A549 treated with RU486 at 1 μM for 4 hours (cell line): ENCODE results near the gene CD63. TPM values are rescaled to one million over a fixed set of nuclear protein-coding genes. Genes with fewer than 3 reads are reported as not detected.

Experiments
- total RNA-seq: library from RNA; stranded (reverse); fragments of 200-300 nt; extraction: Qiagen RNA extraction; gene quantifications from 5 replicates; pipeline ENCODE4 v1.2.3, GENCODE V29; 2022; ENCODE audit warnings: low read depth

The CD63 gene, protein sequence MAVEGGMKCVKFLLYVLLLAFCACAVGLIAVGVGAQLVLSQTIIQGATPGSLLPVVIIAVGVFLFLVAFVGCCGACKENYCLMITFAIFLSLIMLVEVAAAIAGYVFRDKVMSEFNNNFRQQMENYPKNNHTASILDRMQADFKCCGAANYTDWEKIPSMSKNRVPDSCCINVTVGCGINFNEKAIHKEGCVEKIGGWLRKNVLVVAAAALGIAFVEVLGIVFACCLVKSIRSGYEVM
- total RNA-seq = 695 to 804 TPM (median 704 TPM) in 5 replicates

DNA sequence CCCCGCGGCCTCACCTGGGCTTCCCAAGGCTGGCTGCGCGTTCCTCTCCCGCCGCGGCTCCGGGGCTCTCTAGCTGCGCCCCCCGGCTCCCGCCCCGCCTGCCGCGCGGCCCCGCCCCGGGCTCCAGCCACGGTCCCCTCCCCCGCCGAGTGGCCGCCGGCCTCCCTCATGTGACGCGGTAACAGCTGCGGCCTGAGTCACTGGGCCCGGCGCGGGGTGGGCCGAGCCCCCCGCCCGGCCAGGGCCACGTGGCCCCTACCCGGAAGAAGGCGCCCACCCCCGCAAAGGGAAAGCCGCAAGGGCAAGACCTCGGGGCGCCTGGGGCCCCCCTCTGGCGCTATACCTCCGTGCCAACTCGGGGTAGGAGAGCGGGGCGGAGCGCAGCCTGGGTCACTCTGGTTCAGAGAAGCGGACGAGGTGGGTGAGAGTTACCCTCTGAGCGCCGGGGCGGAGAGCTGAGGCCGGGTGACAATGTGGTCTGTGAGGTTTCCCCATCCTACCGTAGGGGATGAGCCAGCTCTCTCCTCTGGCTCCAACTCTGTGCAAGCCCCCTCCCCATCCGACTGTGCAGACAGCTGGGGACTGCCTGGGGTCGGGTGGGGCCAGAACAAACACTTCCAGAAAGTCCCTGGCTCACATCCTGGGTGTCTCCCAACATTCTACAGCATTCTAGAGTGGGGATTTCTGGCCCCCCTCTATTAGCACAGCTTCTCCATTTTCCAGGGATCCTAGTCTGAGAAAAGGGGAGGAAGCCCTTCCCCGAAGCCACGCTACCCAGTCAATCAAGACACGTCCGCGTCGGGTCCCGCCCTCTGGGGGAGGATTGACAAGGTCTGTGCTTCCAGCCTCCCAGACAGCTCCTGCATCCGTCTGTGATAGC, at the start of gene CD63:
Gene CD63, minus strand, starts transcription at position 71 of the 880 bp plus-strand sequence. CDS start 668 bp downstream, outside the sequence.

DNA sequence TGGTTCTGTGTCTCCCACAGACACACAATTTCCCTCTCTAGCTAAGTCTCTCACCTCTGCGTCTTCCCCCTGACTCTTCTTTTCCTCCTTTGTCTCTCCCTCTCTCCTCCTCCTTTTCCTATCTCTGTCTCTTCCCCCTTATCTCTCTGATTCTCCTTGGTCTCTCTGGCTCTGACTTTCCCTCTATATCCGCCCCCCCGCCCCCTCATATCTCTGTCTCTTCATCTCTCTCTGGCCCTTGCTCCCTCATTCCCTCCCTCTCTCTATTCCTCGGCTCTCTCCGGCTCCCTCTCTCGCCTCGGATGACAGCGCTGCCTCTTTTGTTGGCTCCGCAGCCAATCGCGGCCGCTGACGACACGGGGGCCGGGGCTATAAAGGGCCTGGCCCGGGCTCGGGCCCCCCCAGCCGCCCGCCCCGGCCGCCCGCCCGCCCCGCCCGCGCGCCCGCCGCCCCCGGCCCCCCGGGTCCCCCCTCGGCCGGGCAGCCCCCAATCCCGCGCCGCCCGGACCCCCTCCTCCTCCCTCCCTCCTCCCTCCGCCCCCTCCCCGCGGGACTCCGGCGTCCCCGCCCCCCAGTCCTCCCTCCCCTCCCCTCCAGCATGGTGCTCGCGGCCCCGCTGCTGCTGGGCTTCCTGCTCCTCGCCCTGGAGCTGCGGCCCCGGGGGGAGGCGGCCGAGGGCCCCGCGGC, 14.1 kb upstream of the CD63 start, which contains the start of gene GDF11:
Gene GDF11, plus strand, starts transcription at position 404 of the 687 bp plus-strand sequence. Its CDS starts 195 bp downstream, at position 599.

GRCh38 chr12:55720071-55720564, 8.7 kb downstream of the CD63 start, which contains the start of gene RDH5:
RDH5 (plus strand) TSS chr12:55720393; CDS start chr12:55721185, 792 bp downstream.

GRCh38 chr12:55715833-55716581, 12.8 kb downstream of the CD63 start, which contains the start of gene BLOC1S1:
BLOC1S1 (plus strand) TSS chr12:55716046; CDS start chr12:55716052, 6 bp downstream.

DNA sequence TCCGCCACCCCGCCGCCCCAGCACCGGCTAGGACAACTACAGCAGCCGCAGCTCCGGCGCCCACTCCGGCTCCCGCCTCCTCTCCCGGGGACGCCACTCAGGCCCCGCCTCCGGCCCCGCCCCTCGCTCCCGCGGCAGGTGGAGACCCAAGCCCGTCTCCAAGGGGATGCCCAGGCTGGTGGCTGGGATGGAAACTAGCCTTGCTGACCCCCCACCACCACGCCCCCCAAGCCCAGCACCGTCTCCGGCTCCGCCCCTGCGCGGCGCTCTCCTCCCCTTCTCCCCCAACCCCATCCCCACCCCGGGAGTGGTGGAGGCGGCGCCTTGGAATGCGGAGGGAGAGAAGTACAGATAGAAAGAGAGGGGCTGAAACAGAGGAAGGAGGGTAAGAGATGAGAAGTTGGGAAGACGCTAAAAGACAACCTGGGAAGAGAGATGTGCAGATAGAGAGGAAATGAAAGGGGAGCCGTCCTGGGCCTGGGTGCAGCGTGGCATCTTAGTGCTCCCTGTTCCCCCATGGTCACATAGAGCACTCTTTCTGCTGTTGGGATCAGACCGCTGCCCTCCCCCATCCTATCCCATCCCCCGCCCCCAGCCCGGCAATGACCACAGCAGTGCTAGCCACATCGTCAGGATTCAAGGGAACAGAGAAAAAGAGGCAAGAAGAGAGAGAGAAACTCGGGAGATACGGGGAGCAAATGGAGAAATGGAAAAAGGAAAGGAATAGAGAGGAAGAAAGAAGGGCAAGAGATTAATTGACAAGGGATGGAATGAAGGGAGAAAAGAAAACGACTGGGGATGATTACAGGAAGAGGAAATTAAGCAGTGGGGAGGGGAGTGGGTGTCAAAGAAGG, 20.7 kb downstream of the CD63 start, which contains the start of gene ITGA7:
Gene ITGA7, minus strand, starts transcription at position 64 of the 854 bp plus-strand sequence. CDS start 222 bp downstream, outside the sequence.

Other genes with a start within 250 kb of the CD63 start
- not detected in 5 replicates for gene OR6C68, start 236.6 kb downstream of the CD63 start, total RNA-seq
- not detected in 5 replicates for gene OR6C4, start 179.4 kb downstream of the CD63 start, total RNA-seq
- not detected in 5 replicates for gene OR2AP1, start 156.5 kb downstream of the CD63 start, total RNA-seq
- gene OR10P1, start 92.1 kb downstream of the CD63 start, total RNA-seq = not detected in 5 replicates
- 0.92 to 1.7 TPM (median 1.6 TPM) in 5 replicates for gene ITGA7, start 21.1 kb downstream of the CD63 start, total RNA-seq
- 116 to 167 TPM (median 145 TPM) in 5 replicates for gene BLOC1S1, start 13.0 kb downstream of the CD63 start, total RNA-seq
- gene RDH5, start 8.6 kb downstream of the CD63 start, total RNA-seq = 1.7 to 3.1 TPM (median 2.2 TPM) in 5 replicates
- 1.9 to 5.1 TPM (median 4.1 TPM) in 5 replicates for gene GDF11, start 14.1 kb upstream of the CD63 start, total RNA-seq
- 87.8 to 151 TPM (median 101 TPM) in 5 replicates for gene SARNP, start 88.7 kb upstream of the CD63 start, total RNA-seq
- 73.6 to 116 TPM (median 95.7 TPM) in 5 replicates for gene ORMDL2, start 89.0 kb upstream of the CD63 start, total RNA-seq
- gene DNAJC14, start 100.6 kb upstream of the CD63 start, total RNA-seq = 17.3 to 22.8 TPM (median 21.6 TPM) in 5 replicates
- 0.13 to 4.5 TPM (median 0.17 TPM) in 5 replicates for gene MMP19, start 113.9 kb upstream of the CD63 start, total RNA-seq
- 35.9 to 40.2 TPM (median 38.8 TPM) in 5 replicates for gene PYM1, start 198.9 kb upstream of the CD63 start, total RNA-seq
- gene DGKA, start 202.2 kb upstream of the CD63 start, total RNA-seq = 16.5 to 20.0 TPM (median 19.3 TPM) in 5 replicates
- 0.75 to 1.4 TPM (median 0.87 TPM) in 5 replicates for gene PMEL, start 237.0 kb upstream of the CD63 start, total RNA-seq
- gene CDK2, start 237.8 kb upstream of the CD63 start, total RNA-seq = 55.0 to 59.1 TPM (median 57.1 TPM) in 5 replicates
- gene RAB5B, start 245.1 kb upstream of the CD63 start, total RNA-seq = 23.6 to 34.7 TPM (median 34.3 TPM) in 5 replicates